Hematopoietic multipotent progenitor cell treated with erythropoietin and hydrocortisone succinate and interleukin-3 and kit ligand, for 6 days (in vitro differentiated cells): ENCODE data around the gene PLA2G2F.

ENCODE experiments used
- DNase-seq: peaks from one replicate; pipeline ENCODE4 v3.0.0-alpha.2; 2015

PLA2G2F gene

DNA sequence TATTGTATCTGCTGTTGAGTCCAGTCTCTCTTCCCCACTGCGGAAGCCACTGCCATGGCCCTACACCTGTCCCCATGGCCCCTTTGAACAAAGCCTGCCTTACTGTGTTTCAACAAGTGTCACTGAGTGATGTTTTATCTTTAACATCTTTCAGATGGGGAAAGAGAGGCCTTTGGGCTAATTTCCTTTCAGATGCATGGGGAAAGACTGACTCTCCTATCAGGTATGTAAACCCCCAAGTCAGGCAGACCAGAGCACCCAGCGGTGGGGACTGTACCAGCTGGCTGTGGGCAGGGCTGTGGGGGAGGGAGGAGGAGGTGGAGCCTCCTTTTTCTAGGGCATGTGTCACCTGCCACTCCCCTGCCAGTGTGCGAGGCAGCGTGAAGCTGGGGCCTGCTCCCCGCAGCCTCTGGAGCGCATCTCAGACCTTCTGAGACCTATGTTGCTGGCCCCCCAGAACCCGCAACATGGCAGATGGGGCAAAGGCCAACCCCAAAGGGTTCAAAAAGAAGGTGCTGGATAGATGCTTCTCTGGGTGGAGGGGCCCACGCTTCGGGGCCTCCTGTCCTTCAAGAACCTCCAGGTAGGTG is at the start of gene PLA2G2F:
Gene PLA2G2F (plus strand): TSS at position 363 of the 590 bp plus-strand sequence. CDS start 105 bp downstream, at position 468.
- DNase-seq = no peak

DNA sequence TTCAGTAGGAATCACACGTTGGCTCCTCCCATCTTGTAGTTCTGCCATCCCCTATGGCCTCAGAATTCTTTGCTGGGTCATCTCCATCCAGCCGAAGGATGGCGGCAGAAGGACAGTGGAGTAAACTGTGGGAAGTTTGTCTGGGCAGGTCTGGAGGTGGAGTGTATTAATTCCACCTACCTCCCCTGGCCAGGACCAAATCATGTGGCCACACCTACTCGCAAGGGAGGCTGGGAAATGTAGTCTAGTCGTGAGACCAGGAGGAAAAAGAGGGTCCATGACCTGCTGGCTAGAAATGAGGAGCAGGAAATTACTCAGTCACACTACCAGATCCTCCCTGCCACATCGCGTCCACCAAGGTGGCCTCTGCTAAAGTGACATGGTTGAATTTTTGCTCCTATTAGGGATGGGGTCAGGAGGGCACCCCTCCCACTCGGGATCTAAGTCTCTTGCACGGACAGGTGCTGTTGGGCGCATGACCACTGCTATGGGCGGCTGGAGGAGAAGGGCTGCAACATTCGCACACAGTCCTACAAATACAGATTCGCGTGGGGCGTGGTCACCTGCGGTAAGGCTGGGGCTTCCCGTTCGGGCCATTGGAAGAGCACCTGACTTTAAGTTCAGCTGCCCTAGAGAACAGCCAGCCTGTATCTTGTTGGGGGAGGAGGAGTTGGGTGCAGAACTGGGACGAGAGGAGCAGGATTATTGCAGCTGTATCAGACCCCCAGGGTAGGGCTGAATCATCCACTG is 49.6 kb upstream of the PLA2G2F start:
- no peak for DNase-seq

- DNase-seq = no peak
Observed at GRCh38 chr1:20090119-20090518, 49.0 kb upstream of the PLA2G2F start.

- no peak for DNase-seq
Observed at GRCh38 chr1:20090641-20091040, 48.5 kb upstream of the PLA2G2F start.

DNA sequence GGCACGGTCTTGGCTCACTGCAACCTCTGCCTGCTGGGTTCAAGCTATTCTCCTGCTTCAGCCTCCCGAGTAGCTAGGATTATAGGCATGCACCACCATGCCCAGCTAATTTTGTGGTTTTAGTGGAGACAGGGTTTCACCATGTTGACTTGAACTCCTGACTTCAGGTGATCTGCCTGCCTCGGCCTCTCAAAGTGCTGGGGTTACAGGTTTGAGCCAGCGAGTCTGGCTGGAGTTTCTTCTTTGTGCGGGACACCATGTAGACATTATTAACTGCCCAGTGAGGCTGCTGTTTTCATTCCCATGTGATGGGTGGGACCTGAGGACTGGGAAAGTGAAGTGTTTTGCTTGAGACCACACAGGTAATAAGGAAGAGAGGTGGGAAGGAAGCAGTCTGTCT is 45.8 kb upstream of the PLA2G2F start:
- DNase-seq = no peak

DNA sequence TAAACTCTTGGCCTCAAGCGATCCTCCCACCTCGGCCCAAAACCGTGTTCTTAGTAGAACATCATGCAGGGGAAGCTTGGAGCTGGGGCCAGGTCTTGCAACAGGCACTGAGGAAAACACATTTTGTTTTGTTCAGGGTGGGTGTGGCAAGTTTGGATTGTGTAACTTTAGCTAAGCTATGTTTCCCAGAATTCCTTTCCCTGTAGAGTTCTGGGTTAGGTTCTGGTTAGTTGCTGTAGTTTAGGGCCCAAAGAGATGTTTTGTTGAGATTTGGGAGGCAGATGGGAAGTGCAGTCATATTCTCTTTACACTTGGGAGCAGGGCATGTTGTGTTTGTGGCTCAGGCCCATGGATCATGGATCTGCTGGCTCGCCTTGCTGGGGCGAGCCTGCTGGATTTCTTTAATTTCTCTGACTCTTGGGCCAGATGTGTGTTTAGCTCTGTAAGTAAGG is 45.2 kb upstream of the PLA2G2F start:
- DNase-seq = no peak

- no peak for DNase-seq
Observed at GRCh38 chr1:20095564-20096434, 43.3 kb upstream of the PLA2G2F start.

DNA sequence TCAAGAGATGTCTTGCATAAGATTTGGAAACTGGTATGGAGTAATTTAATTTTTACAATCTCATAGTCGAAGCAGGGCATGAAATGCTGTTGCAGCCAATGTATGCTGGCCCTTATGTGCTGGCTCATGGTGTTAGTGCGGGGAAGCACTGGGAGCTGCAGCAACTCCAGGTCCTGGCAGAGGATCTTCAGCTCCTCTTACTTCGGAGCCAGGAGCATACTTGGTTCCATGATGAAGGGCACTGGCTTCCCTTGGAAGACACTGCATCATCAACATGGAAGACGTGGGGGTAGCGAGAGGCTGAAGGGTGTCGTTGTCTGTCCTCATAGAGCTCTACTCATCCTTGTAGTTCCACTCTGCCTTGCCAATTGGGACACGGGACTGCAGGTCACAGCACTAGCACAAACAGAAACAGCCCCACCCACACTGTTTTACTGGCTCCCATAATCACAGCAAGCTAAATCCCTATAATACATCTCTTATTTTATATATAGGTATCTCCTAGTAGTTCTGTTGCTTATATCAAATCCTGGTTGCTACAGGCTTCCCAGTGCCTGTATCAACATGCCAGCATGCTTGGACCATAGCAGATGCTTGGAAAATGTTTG is 42.2 kb upstream of the PLA2G2F start:
- DNase-seq = no peak

DNA sequence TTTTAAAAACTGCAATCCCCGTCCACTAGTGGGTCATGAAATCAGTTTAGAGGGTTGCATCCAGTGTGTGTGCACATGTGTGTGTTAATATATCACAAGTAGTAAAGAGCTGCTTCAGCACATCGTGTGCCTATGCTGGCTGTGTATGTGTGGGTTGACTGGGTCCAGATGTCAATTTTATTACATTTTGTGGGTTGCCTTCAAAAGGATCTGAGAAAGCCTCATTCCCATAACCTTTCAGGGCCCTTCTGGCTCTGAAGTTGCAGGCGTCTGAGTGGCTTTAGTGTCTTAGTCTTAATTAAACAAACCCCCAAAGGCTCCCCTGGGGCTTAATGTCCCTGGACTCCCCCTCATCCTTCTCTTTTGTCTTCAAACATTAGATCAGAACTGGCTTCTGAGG is 39.6 kb upstream of the PLA2G2F start:
- DNase-seq = no peak

DNA sequence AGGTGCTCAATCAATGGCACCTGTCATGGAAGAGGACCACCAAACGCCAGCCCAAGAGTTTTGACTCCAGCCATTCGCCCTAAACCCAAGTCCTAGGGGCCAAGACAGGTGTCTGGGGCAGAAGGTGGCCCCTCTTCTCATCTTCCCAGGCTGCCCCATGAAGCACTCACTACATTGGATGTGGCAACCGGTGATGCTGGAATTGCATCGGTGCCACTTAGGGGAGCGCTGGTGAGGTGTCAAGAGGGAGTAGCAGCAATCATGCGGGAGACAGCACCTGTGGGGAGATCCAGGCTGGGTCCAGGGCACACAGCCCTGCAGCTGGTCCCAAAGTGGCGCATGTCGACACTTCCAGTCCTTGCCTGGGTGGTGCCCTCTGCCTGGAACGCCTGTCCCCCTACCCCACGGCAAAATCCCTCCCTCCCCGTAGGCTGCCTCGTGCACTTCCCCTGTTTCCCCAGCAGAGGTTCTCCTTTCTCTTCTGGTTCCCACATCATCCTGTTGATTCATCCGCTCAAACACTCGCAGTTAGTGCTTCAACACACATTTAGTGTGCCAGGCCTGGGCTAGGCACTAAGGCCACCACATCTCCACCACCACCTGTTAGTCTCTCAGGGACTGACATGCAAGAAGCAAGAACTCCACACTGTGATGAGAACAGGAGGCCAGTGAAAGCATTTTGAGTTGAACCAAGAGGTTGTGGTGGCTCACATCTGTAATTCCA is 38.3 kb upstream of the PLA2G2F start:
- DNase-seq = peak; percentile 65

GRCh38 chr1:20102875-20103274 is 36.2 kb upstream of the PLA2G2F start:
- DNase-seq = no peak

DNA sequence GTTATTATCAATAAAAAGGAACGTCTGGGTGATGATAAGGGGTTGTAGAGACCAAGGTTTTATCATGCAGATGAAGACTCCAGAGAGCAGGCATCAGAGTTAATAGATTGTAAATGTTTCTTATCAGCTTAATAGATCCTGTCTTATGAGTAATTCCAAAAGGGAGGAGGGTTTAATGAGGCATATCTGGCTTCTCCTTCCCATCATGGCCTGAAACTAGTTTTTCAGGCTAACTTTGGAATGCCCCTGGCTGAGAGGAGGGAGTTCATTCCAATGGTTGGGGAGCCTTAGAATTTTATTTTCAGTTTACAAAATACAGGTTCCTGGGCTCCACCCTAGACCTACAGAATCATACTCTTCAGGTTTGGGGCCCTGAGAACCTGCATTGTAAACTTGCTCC is 33.3 kb upstream of the PLA2G2F start:
- DNase-seq = no peak

DNA sequence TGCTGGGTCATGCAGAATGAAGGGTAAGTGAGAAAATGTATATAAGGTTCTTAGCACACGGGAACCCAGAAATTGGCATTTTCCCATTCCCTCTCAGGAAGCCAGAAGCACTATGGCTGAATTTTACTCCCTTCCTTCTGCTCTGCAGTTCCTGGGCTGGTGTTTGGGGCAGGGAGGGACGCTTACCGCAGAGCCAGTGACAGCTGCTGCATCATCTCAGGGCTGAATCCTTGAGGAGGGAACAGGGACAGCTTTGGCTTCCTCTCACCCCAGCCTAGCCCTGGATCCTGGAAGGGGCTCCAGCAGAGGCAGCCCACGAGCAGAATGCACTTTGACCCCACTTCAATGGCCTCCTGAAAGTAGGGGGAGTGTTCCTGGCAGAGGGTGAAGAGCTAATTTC is 31.8 kb upstream of the PLA2G2F start:
- no peak for DNase-seq

DNA sequence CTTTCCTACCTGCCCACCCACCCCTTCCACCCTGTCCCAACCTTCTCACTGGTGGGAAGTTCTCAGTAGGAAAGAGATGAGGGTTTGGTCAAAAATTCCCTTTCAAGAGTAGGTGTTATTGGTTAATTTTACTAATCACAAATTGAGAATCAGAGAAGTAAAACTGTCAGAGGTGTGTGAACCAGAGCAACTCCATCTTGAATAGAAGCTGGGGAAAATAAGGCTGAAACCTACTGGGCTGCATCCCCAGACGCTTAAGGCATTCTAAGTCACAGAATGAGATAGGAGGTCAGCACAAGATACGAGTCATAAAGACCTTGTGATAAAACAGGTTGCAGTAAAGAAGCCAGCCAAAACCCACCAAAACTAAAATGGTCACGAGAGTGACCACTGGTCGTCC is 31.3 kb upstream of the PLA2G2F start:
- no peak for DNase-seq

- no peak for DNase-seq
Observed at GRCh38 chr1:20108366-20109123, 30.6 kb upstream of the PLA2G2F start.

DNA sequence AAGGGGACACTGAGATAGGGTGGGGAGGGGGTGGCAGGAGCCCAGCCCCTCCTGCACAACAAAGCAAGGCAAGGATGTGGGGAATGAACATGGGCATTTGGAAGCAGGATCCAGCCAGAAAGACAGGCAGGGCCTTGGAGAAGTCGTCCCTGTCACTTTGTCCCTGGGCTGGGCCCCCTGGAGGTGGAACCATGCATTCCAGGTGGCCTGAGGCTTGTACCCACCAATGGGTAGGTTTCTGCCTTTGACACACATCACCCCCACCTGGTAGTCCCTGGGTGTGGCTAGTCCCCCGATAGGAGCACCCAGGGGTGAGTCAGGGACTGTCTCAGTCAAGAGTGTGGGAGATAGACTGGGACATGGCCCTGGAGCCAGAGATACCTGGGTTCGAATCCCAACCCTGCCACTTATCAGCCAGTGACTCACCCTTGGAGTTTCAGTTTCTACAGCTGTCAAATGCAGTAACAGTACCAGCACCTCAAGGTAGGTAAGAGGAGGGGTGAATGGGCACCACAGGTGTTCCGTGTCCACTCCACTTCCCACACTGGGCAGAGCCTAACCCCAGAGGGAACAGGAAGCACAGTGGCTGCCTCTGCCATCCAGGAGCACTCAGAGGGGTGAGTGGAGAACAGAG is 29.8 kb upstream of the PLA2G2F start:
- DNase-seq = no peak

DNA sequence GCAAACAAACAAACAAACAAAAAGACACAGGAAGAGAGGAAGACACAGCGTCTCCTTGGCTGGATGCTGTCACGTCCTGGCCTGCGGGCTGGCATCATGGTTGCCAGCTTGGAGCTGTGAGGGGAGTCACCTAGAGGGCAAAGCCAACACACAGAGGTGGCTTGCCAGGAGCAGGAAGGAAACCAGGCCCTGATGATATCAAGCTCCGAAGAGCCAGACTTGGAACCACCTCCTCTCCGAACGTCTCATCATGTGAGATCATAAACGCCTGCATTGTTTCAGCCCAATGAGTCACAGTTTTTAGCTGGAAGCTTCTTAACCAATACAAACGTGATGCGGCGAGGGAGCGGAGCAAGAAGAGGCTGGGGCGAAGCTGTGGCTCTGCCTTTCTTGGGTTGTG is 28.4 kb upstream of the PLA2G2F start:
- no peak for DNase-seq

- DNase-seq = no peak
Observed at GRCh38 chr1:20111452-20111851, 27.7 kb upstream of the PLA2G2F start.

DNA sequence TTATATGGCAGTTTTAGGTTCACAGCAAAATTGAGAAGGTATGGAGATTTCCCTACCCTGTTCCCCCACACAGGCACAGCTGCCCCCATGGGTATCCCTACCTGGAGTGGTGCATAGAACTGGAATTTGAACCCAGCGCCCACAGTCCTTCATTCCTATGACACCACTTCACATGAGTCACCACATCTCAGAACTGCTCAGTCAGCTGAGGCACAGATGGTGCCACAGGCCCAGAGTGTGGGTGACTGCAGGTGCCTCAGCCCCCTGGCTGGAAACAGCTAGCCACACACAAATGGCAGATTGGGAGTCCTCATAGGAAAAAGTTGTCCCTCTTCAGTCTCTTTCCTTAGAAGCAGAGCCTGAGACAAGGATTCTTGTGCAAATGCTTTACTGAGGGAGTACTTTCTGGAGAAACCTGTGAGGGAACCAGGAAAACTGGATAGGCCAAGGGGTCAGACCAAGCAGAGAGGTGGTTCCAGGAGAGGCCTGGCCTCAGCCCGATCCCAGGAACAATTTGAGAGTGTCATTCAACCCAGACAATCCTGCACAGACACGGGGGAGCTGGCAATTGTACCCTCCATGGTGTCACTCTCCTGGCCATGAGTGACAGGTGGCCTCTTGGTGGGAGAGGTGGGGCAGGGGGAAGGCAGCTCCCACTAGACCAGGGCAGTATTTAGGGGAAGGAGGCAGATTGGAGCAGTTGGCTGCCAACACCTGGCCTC is 26.7 kb upstream of the PLA2G2F start:
- DNase-seq = no peak

DNA sequence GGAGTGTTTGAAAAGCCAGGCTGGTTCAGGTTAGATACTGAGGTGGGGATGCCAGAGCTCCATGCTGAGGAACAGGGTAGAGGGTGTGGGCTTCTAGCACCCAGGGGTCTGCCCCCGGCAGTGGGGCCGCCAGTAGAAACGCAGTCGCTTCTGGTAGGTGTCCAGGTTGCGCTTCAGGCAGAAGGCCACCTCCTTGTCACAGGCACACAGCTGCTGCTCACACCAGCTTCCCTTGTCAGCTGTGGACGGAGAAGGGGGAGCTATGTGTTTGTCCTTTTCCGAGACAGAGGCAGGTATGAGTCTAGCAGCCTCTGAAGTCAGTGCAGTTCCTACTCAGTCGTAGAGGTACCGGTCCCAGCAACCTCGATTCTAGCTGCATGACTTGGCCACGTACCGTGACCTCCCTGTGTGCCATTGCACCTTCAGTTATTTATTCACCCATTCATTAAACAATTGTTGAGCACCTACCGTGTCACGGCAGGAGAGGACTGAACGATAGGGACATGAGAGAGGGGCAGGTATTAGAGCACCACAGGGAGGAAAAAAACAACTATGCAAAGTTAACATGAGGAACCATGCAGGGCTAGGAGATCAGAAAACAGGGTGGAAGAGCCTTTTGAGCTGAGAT is 25.0 kb upstream of the PLA2G2F start:
- DNase-seq = no peak
